ENCODE results near the gene PRLHR. TPM values are rescaled to one million over a fixed set of nuclear protein-coding genes. Genes with fewer than 3 reads are reported as not detected.

Gene PRLHR
- polyA plus RNA-seq, 1 of the 3 experiments (the other 2 are of a cell fraction), result not detected

DNA sequence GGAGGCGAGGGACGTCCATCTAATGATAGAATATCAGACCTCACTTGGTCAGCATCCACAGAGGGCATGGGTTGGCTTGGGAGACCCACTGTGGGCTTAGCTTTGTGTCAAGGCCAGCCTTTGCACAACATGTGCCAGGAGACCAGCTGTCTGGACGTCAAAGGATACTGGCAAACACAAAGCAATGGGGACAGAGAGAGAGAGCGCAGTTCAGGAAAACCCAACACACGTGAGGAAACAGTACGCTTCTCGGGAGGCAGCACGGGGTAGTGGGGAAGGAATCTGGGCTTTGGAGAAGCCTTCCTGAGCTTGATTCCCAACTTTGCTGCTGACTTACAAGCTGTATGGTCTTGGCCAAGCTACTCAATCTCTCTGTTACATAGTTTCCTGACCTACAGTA, 14.7 kb downstream of the PRLHR start:
- H4K20me1 ChIP-seq (ENCODE audit: insufficient read depth), result no peaks in the 10 kb centered on the region
- 43% methylated on average over 8 of the region's 8 CpGs for WGBS (ENCODE audit: low lambda C conversion rate)
- POLR2A ChIA-PET, result no interaction called here
- no peaks in the 10 kb centered on the region; a peak in 1 of 4 replicates for H3K4me1 ChIP-seq (ENCODE audit: control insufficient read depth in 1 of 2, insufficient read depth in 2 of 2, low read depth in 1 of 2, low read length in 1 of 2)
- DNase-seq, result no peak
- no peaks in the 10 kb centered on the region for H3K79me2 ChIP-seq (ENCODE audit: insufficient read depth)
- H3K9me2 ChIP-seq, result no peaks in the 10 kb centered on the region
- TF ChIP-seq CHD2 (IDR thresholded peaks at IDR 0.05; ENCODE audit: low read length, partially characterized antibody) (no peak), SIN3A (IDR thresholded peaks at IDR 0.05; ENCODE audit: borderline replicate concordance, low read depth, low read length) (no peak), FOXM1 (IDR thresholded peaks at IDR 0.05; ENCODE audit: low read depth) (no peak), FOSL2 (IDR thresholded peaks at IDR 0.05; ENCODE audit: borderline replicate concordance, low read depth) (no peak), RXRA (IDR thresholded peaks at IDR 0.05; ENCODE audit: borderline replicate concordance, low read depth) (no peak), PBX3 (IDR thresholded peaks at IDR 0.05) (no peak), GABPA (IDR thresholded peaks at IDR 0.05; ENCODE audit: low read depth) (no peak), NFIC (IDR thresholded peaks at IDR 0.05; ENCODE audit: borderline replicate concordance) (no peak), GATA2 (CRISPR knock-in tag; IDR thresholded peaks at IDR 0.05) (no peak), MEF2A (IDR thresholded peaks at IDR 0.05; ENCODE audit: borderline replicate concordance, low read depth) (no peak), TCF12 (IDR thresholded peaks at IDR 0.05) (no peak), RFX5 (IDR thresholded peaks at IDR 0.05; ENCODE audit: low read length) (no peak), NRF1 (IDR thresholded peaks at IDR 0.05; ENCODE audit: low read depth, low read length) (no peak), ELF1 (IDR thresholded peaks at IDR 0.05) (no peak), RCOR1 (IDR thresholded peaks at IDR 0.05; ENCODE audit: low read length) (no peak), EZH2phosphoT487 (IDR thresholded peaks at IDR 0.05; ENCODE audit: borderline replicate concordance, low read depth) (no peak)
- TF ChIP-seq, protein P1, sequence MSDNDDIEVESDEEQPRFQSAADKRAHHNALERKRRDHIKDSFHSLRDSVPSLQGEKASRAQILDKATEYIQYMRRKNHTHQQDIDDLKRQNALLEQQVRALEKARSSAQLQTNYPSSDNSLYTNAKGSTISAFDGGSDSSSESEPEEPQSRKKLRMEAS (IDR thresholded peaks at IDR 0.05; ENCODE audit: low read depth), result no peak
- TF ChIP-seq, protein P2, sequence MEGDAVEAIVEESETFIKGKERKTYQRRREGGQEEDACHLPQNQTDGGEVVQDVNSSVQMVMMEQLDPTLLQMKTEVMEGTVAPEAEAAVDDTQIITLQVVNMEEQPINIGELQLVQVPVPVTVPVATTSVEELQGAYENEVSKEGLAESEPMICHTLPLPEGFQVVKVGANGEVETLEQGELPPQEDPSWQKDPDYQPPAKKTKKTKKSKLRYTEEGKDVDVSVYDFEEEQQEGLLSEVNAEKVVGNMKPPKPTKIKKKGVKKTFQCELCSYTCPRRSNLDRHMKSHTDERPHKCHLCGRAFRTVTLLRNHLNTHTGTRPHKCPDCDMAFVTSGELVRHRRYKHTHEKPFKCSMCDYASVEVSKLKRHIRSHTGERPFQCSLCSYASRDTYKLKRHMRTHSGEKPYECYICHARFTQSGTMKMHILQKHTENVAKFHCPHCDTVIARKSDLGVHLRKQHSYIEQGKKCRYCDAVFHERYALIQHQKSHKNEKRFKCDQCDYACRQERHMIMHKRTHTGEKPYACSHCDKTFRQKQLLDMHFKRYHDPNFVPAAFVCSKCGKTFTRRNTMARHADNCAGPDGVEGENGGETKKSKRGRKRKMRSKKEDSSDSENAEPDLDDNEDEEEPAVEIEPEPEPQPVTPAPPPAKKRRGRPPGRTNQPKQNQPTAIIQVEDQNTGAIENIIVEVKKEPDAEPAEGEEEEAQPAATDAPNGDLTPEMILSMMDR (IDR thresholded peaks at IDR 0.05), result no peak
- no peak overlapping the region for H3K4me3 ChIP-seq (ENCODE audit: low read depth in 2 of 2, low read length in 1 of 2)
- H3K36me3 ChIP-seq (replicated peaks in 1 of 2; ENCODE audit: control insufficient read depth in 1 of 2, insufficient read depth in 2 of 2, low read length in 1 of 2), result no peaks in the 10 kb centered on the region
- H3K4me2 ChIP-seq, result no peak overlapping the region
- H3K9me3 ChIP-seq, result no peaks in the 10 kb centered on the region
- H3K27ac ChIP-seq (ENCODE audit: low read depth in 2 of 2, low read length in 1 of 2), result no peak overlapping the region
- H2AFZ ChIP-seq (ENCODE audit: low read depth), result no peak overlapping the region
- CTCF ChIA-PET, result interaction anchor here (0.9 to 2.2 kb wide), 5 partner anchors 10 to 99 kb away, joined by 3 to 11 read pairs (median 4); no protein-coding TSS in a partner anchor
- no peaks in the 10 kb centered on the region for H3K27me3 ChIP-seq (ENCODE audit: insufficient read depth)
- no peak overlapping the region for H3K9ac ChIP-seq
- peaks cover 7% of the 10 kb centered on the region for H3F3A ChIP-seq (replicated peaks; ENCODE audit: insufficient read depth)
